Stimulated activated CD4-positive, alpha-beta T cell treated with anti-CD3 and anti-CD28 coated beads, Interleukin-1b, Interleukin-23, amount 100 ng/mL, for 4 hours (primary cell): ENCODE results near the gene DNMBP.
"Not testable (repeated sequence)": the region's sequence is repeated elsewhere in the genome, so short reads cannot be mapped to it uniquely, and the experiment has no call there.

Source experiments
- DNase-seq, 2 donors: peaks; one replicate each; pipeline ENCODE4 v3.0.0-alpha.2; 2020; ENCODE audit warnings: low read depth in 2 of 2

Gene DNMBP

GRCh38 chr10:99860466-99860865, 149.3 kb downstream of the DNMBP start:
- DNase-seq, result no peak

GRCh38 chr10:99859585-99859984, 150.2 kb downstream of the DNMBP start:
- no peak for DNase-seq

GRCh38 chr10:99858849-99859248, 150.9 kb downstream of the DNMBP start:
- no peak for DNase-seq

GRCh38 chr10:99855479-99856071, 154.2 kb downstream of the DNMBP start:
- no peak for DNase-seq

GRCh38 chr10:99854860-99855259, 154.9 kb downstream of the DNMBP start:
- DNase-seq, result no peak

GRCh38 chr10:99853655-99854054, 156.1 kb downstream of the DNMBP start:
- no peak for DNase-seq

GRCh38 chr10:99852481-99853213, 157.1 kb downstream of the DNMBP start:
- DNase-seq, result no peak

- DNase-seq, result no peak
These were observed 157.9 kb downstream of the DNMBP start for GRCh38 chr10:99851825-99852224.

GRCh38 chr10:99850767-99851340, 158.9 kb downstream of the DNMBP start:
- no peak for DNase-seq

- no peak for DNase-seq
These were observed 159.6 kb downstream of the DNMBP start for GRCh38 chr10:99850021-99850766.

GRCh38 chr10:99849536-99849935, 160.2 kb downstream of the DNMBP start:
- DNase-seq, result no peak

GRCh38 chr10:99849057-99849456, 160.7 kb downstream of the DNMBP start:
- DNase-seq, result no peak

- peak; percentile 30 to 60 for DNase-seq
These were observed 163.8 kb downstream of the DNMBP start for GRCh38 chr10:99845837-99846382.

- DNase-seq, result no peak
These were observed 165.3 kb downstream of the DNMBP start for GRCh38 chr10:99844433-99844955.

GRCh38 chr10:99843310-99843709, 166.4 kb downstream of the DNMBP start:
- DNase-seq, result no peak

GRCh38 chr10:99841746-99842145, 168.0 kb downstream of the DNMBP start:
- DNase-seq, result no peak

GRCh38 chr10:99840859-99841258, 168.9 kb downstream of the DNMBP start:
- not testable (repeated sequence) for DNase-seq

GRCh38 chr10:99836711-99837110, 173.0 kb downstream of the DNMBP start:
- no peak for DNase-seq

GRCh38 chr10:99835947-99836346, 173.8 kb downstream of the DNMBP start:
- no peak for DNase-seq

- no peak for DNase-seq
These were observed 175.3 kb downstream of the DNMBP start for GRCh38 chr10:99834410-99834809.

- no peak for DNase-seq
These were observed 177.3 kb downstream of the DNMBP start for GRCh38 chr10:99832439-99832838.

GRCh38 chr10:99828464-99828863, 181.3 kb downstream of the DNMBP start:
- no peak for DNase-seq
